Upper lobe of left lung (tissue), 4 donors: ENCODE results near the gene RAPGEF5.

Experiments
- CTCF ChIP-seq, 6 experiments: fragments of 450-650 bp in 4 of 6; fragments of 200-600 bp in 2 of 6; sonication (generic) in 2 of 6; IDR thresholded peaks; one replicate each; pipeline ENCODE4 v1.5.1; 2016 to 2019; ENCODE audit warnings: antibody characterized with exemption in 6 of 6
- EP300 ChIP-seq, 4 donors: sonication (generic); formaldehyde crosslinking; IDR thresholded peaks; one replicate each; pipeline ENCODE4 v1.5.1; 2017; ENCODE audit warnings: antibody characterized with exemption in 4 of 4, control low read depth in 2 of 4
- POLR2A ChIP-seq, 4 donors: fragments of 450-650 bp; IDR thresholded peaks; one replicate each; pipeline ENCODE4 v1.5.1; 2016 to 2017; ENCODE audit warnings: antibody characterized with exemption in 4 of 4, mild to moderate bottlenecking in 2 of 4

- TF ChIP-seq EP300 (IDR thresholded peaks at IDR 0.05) = no peak
- no peak for TF ChIP-seq CTCF (IDR thresholded peaks at IDR 0.05)
- TF ChIP-seq POLR2A (IDR thresholded peaks at IDR 0.05) = no peak
These were observed 218.8 kb downstream of the RAPGEF5 start for GRCh38 chr7:22138106-22138505.
